ENCODE data around the gene HMG20A. TPM values are rescaled to one million over a fixed set of nuclear protein-coding genes. Genes with fewer than 3 reads are reported as not detected.
A peak's percentile ranks its signal among the peaks of the same experiment; 100 is the strongest.

HMG20A gene
- total and polyA plus RNA-seq, 2 experiments from 2014 or later = 40.0 to 45.6 TPM

DNA sequence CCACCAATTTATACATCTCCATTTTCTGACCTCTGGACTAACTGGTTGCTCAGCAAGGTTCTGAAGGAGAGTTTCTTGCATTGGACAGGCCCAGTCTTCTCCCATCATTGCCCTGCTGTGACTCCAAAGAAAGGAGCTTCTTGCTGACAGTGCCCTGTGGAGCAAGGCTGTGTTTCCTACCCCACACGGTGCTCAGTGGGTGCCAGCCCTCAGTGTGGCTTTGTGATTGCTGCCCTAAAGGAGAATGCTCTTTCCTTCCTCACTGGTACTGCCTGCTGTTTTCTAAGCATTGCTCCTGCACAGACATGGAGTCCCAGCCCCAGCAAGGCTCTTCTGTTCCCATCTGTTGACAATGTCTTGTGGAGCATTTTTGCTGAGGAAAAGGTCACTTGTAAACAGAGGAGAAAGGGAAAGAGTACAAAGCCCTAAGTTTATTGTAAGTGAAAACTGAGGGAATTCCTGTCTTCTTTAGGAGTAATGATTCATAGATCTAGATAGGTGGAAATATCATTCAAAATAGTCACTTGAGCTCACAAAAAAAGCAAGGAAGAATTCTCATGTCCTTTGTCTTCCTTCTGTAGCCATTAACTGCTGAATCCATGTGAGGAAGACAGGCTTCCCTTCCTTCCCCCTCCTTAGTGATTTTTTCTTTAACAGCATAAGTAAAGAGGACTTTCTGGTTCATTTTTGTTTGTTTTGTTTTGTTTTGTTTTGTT, 62.9 kb downstream of the HMG20A start:
- no peak for DNase-seq (ENCODE audit: low read depth in 1 of 2, low spot score in 1 of 2)
- no peaks in the 10 kb centered on the region for H3K27me3 ChIP-seq
- peaks cover 6% of the 10 kb centered on the region for H3K4me1 ChIP-seq (ENCODE audit: low read depth)
- TF ChIP-seq, protein P1, sequence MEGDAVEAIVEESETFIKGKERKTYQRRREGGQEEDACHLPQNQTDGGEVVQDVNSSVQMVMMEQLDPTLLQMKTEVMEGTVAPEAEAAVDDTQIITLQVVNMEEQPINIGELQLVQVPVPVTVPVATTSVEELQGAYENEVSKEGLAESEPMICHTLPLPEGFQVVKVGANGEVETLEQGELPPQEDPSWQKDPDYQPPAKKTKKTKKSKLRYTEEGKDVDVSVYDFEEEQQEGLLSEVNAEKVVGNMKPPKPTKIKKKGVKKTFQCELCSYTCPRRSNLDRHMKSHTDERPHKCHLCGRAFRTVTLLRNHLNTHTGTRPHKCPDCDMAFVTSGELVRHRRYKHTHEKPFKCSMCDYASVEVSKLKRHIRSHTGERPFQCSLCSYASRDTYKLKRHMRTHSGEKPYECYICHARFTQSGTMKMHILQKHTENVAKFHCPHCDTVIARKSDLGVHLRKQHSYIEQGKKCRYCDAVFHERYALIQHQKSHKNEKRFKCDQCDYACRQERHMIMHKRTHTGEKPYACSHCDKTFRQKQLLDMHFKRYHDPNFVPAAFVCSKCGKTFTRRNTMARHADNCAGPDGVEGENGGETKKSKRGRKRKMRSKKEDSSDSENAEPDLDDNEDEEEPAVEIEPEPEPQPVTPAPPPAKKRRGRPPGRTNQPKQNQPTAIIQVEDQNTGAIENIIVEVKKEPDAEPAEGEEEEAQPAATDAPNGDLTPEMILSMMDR (IDR thresholded peaks at IDR 0.05; ENCODE audit: low read depth, low read length) = no peak
- H3K36me3 ChIP-seq = peaks cover 28% of the 10 kb centered on the region
- H3K9me3 ChIP-seq (ENCODE audit: low read depth) = no peaks in the 10 kb centered on the region
- no peak overlapping the region for H3K4me3 ChIP-seq
- H3K27ac ChIP-seq = no peak overlapping the region

DNA sequence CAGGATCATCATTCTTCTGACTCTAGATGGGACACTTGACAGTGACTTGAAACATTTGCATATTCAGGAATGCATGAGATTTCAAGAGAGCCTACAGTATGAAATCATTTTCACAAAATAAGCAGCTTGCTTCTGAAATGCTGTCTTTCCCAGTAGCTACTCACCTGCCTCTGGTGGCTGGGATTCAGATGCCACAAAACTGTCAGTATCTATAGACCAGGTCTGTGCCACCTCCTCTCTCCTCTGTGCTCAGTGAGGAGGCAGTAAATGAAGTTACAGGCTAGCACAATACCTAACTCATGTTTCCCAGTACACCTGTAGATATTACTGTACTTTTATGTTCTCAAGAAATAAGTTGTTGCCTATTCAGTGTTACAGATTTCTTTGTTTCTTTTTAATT, 64.3 kb downstream of the HMG20A start:
- H3K27ac ChIP-seq = no peak overlapping the region
- TF ChIP-seq, protein P1 (IDR thresholded peaks at IDR 0.05; ENCODE audit: low read depth, low read length) = no peak

DNA sequence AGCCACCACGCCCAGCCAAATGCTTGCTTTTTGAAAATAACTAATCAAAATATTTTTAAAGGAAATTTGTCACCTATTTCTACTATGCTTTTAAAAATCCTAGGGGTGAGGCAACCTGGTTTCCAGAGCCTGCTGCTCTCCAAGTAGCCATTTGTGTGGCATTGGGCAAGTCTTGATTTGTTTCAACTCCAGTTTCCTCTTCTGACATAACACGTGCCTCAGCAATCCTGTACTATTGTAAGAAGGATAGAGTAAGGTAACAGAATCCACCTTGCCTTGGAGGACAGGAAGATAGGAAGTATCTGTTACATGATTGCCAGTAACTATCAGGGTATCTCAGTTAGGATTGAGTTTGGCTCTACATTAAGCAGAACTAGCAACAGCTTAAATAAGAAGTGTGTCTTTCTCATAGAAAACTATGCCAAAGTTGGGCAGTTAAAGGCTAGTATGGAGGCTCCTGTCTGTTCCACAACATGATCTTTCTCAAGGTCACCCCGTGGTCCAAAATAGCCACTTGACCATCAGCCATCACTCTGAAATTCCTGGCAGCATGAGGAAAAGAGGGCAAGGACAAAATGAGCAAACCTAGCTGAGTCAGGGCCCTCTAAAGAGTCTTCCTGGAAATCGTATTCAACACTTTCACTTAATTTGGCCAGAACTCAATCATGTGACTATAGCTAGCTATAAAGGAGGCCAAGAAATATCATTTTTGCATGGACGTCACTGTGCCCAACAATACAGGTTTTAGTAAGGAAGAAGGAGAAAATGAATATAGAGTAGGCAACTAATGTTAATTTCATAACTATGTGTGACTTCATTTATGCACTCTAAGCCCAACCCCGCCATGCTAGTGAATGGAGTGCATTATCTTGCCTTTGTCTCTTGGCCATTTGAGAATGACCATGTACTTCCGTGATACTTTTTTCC, 66.1 kb downstream of the HMG20A start:
- Histone ChIP-seq H3K36me3 (peaks cover 3% of the 10 kb centered on the region), H3K27me3 (no peaks in the 10 kb centered on the region), H3K9me3 (ENCODE audit: low read depth) (no peaks in the 10 kb centered on the region), H3K4me3 (no peak overlapping the region), H3K4me1 (ENCODE audit: low read depth) (peaks cover 36% of the 10 kb centered on the region), H3K27ac (peak overlapping the region; percentile 36)
- TF ChIP-seq, protein P1 (IDR thresholded peaks at IDR 0.05; ENCODE audit: low read depth, low read length) = no peak
- DNase-seq (ENCODE audit: low read depth in 1 of 2, low spot score in 1 of 2) = peak in 1 of 2 donors; percentile 39

More for the DNA sequence above, 64.3 kb downstream of the HMG20A start:
- Histone ChIP-seq H3K4me1 (ENCODE audit: low read depth) (peaks cover 20% of the 10 kb centered on the region), H3K4me3 (no peak overlapping the region), H3K27me3 (no peaks in the 10 kb centered on the region), H3K36me3 (peaks cover 14% of the 10 kb centered on the region), H3K9me3 (ENCODE audit: low read depth) (no peaks in the 10 kb centered on the region)
- DNase-seq (ENCODE audit: low read depth in 1 of 2, low spot score in 1 of 2) = no peak

DNA sequence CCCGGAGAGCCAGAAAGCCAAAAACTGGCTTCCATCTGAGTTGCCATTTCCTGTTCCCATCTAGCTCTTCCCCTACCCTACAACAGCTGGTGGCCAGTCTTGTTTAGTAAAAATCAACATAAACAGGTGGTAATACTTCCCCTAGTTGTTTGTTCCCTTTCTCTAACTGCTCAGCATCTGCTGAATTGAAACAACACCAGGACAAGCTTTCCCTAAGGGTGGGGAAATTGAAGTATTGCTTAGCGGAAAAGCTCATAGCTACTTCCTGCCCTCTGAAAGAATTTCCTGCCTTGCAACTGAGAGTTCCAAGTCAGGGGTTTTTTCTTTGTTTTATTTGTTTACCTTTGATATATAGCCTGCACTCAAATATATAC, 66.8 kb downstream of the HMG20A start:
- Histone ChIP-seq H3K36me3 (peaks cover 3% of the 10 kb centered on the region), H3K4me3 (no peak overlapping the region), H3K27ac (peak overlapping the region; percentile 36), H3K9me3 (ENCODE audit: low read depth) (no peaks in the 10 kb centered on the region), H3K27me3 (no peaks in the 10 kb centered on the region), H3K4me1 (ENCODE audit: low read depth) (peaks cover 41% of the 10 kb centered on the region)
- no peak for DNase-seq (ENCODE audit: low read depth in 1 of 2, low spot score in 1 of 2)
- TF ChIP-seq, protein P1 (IDR thresholded peaks at IDR 0.05; ENCODE audit: low read depth, low read length) = no peak

DNA sequence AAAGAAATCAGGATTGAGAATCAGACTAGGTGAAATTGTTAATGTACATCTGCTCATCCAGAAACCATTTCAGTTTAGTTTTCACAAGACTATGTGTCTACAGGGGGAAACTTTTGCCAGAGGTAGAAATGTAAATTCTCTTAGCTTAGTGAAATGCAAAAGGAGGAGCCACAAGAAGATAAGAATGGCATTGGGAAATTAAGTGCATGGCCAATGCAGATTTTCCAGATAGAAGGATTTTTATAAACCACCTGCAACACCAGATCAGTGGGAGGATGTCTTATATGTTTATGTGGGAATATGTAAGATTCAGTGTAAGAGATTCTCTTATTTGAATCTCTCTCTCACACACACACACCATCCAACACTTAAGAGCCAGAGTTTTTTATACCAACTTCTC, 67.2 kb downstream of the HMG20A start:
- Histone ChIP-seq H3K9me3 (ENCODE audit: low read depth) (no peaks in the 10 kb centered on the region), H3K27me3 (no peaks in the 10 kb centered on the region), H3K4me3 (no peak overlapping the region), H3K36me3 (peaks cover 3% of the 10 kb centered on the region), H3K4me1 (ENCODE audit: low read depth) (peaks cover 41% of the 10 kb centered on the region), H3K27ac (no peak overlapping the region)
- no peak for DNase-seq (ENCODE audit: low read depth in 1 of 2, low spot score in 1 of 2)
- TF ChIP-seq, protein P1 (IDR thresholded peaks at IDR 0.05; ENCODE audit: low read depth, low read length) = no peak

Data from cardiac muscle cell (in vitro differentiated cells and primary cell).